ENCODE measurements around the gene KIZ.

Gene KIZ

DNA sequence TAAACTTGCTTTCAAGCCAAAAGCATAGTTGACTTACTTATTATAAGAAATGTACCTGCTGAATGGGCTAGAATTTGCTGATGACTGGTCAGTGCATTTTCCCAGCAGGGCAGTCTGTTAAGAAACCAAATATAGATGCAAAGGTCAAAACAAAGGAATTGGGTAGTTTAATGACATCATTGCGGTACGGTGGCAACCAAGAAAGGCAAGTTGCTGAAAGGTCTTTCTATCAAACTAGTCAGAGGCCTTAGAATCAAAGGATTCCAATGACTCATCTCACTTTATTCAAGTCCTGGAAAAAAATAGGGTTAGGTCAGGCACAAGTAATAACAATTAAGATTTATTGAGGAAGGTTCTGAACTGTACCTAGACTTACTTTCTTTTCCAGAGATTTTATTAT is 76.4 kb downstream of the KIZ start:
- no peaks in the 10 kb centered on the region for H3K27me3 ChIP-seq (ENCODE audit: insufficient read depth, low read depth, severe bottlenecking)
- H3K27ac ChIP-seq = no peak overlapping the region
- H3K36me3 ChIP-seq = no peaks in the 10 kb centered on the region
- TF ChIP-seq, protein P1, sequence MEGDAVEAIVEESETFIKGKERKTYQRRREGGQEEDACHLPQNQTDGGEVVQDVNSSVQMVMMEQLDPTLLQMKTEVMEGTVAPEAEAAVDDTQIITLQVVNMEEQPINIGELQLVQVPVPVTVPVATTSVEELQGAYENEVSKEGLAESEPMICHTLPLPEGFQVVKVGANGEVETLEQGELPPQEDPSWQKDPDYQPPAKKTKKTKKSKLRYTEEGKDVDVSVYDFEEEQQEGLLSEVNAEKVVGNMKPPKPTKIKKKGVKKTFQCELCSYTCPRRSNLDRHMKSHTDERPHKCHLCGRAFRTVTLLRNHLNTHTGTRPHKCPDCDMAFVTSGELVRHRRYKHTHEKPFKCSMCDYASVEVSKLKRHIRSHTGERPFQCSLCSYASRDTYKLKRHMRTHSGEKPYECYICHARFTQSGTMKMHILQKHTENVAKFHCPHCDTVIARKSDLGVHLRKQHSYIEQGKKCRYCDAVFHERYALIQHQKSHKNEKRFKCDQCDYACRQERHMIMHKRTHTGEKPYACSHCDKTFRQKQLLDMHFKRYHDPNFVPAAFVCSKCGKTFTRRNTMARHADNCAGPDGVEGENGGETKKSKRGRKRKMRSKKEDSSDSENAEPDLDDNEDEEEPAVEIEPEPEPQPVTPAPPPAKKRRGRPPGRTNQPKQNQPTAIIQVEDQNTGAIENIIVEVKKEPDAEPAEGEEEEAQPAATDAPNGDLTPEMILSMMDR (IDR thresholded peaks at IDR 0.05; ENCODE audit: low read depth, low read length) = no peak
- DNase-seq = no peak
- H3K9me3 ChIP-seq (ENCODE audit: severe bottlenecking) = no peaks in the 10 kb centered on the region
- H3K4me3 ChIP-seq (ENCODE audit: low read depth, low read length) = no peak overlapping the region

DNA sequence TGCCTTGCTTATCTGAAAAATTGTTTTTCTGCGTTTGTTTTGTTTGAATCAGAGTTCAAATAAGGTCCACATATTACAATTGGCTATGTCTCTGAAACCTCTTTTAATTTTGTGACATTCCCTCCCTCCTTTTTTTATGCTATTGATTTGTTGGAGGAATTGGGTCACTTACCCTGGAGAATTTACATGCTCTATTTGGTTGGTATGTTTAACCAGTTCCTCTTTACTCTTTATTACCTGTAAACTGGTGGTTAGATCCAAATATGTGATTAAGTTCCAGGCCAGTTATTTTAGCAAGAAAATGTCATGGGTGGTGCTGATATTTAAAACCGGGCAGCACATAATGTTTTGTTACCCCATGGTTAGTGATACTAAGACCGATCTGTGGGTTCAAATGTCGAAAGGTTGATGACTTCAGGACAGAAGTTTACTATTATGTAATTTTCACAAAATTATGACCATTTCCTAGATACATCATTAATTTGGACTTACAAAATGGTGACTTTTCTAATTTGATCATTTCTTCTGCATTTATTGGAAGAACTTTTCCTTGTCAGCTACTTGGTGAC is 77.3 kb downstream of the KIZ start:
- Histone ChIP-seq H3K36me3 (no peaks in the 10 kb centered on the region), H3K9me3 (ENCODE audit: severe bottlenecking) (no peaks in the 10 kb centered on the region), H3K27me3 (ENCODE audit: insufficient read depth, low read depth, severe bottlenecking) (no peaks in the 10 kb centered on the region), H3K4me3 (ENCODE audit: low read depth, low read length) (no peak overlapping the region), H3K27ac (no peak overlapping the region)
- no peak for DNase-seq
- TF ChIP-seq, protein P1 (IDR thresholded peaks at IDR 0.05; ENCODE audit: low read depth, low read length) = no peak

DNA sequence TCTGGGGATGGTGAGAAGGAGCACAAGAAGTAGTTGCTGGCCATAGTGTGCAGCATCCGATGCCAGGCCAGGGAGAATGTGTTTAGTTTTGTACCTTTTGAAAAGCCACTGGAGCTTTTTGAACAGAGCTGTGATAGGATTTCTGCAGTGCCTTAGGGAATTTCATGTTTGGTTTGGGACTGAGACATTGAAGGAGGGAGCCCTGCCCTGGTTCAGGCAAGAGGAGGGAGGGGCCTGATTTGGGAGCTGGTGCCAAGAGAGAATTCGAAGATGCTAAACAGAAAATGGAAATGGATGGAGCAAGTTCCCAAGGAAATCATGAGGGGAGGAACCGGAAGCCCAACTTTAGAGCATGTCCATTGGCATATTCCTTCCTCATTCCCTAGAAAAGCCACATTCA is 80.7 kb downstream of the KIZ start:
- H3K9me3 ChIP-seq (ENCODE audit: severe bottlenecking) = no peaks in the 10 kb centered on the region
- no peak overlapping the region for H3K4me3 ChIP-seq (ENCODE audit: low read depth, low read length)
- no peaks in the 10 kb centered on the region for H3K27me3 ChIP-seq (ENCODE audit: insufficient read depth, low read depth, severe bottlenecking)
- H3K36me3 ChIP-seq = no peaks in the 10 kb centered on the region
- TF ChIP-seq, protein P1 (IDR thresholded peaks at IDR 0.05; ENCODE audit: low read depth, low read length) = no peak
- no peak for DNase-seq
- no peak overlapping the region for H3K27ac ChIP-seq

DNA sequence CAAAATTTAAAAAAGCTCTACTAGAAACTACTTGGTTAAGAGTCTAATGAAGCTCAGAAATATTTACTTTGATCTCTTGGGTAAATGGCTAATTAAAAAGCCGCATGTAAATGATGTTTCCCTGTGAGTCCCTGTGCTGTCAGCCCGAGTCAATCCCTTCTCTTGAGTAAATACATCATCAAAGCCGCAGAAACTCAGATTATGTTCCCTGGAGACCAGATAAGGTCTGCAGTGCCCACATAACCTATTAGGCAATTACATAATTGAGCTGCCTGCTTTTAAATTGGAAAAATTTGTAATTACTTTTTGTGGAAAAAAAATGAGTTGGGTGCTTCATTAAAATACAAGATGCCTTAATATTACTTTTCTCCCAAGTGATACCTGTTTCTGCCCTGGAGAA is 83.1 kb downstream of the KIZ start:
- H3K9me3 ChIP-seq (ENCODE audit: severe bottlenecking) = no peaks in the 10 kb centered on the region
- no peaks in the 10 kb centered on the region for H3K27me3 ChIP-seq (ENCODE audit: insufficient read depth, low read depth, severe bottlenecking)
- H3K4me3 ChIP-seq (ENCODE audit: low read depth, low read length) = no peak overlapping the region
- TF ChIP-seq, protein P1 (IDR thresholded peaks at IDR 0.05; ENCODE audit: low read depth, low read length) = no peak
- no peak for DNase-seq
- no peak overlapping the region for H3K27ac ChIP-seq
- H3K36me3 ChIP-seq = no peaks in the 10 kb centered on the region

DNA sequence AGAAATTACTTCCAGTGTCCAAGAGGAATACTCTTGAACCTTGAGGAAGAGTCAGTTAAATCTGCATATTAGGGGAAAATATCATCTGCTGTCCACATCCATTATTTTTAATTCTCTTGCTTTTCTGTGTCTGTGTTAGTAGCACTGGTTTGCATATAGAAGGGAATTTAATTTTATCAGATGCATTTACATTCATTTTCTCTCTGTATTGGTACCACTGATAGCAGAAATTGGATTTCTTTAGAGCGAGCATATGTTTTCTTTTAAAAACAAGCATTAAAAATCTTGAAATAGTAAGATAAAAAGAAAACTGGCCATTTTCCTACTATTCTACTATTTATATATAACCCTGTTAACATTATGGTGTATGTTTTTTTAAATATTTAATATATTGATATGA is 83.8 kb downstream of the KIZ start:
- Histone ChIP-seq H3K36me3 (no peaks in the 10 kb centered on the region), H3K27me3 (ENCODE audit: insufficient read depth, low read depth, severe bottlenecking) (no peaks in the 10 kb centered on the region), H3K27ac (no peak overlapping the region), H3K9me3 (ENCODE audit: severe bottlenecking) (no peaks in the 10 kb centered on the region), H3K4me3 (ENCODE audit: low read depth, low read length) (no peak overlapping the region)
- DNase-seq = no peak
- TF ChIP-seq, protein P1 (IDR thresholded peaks at IDR 0.05; ENCODE audit: low read depth, low read length) = no peak

DNA sequence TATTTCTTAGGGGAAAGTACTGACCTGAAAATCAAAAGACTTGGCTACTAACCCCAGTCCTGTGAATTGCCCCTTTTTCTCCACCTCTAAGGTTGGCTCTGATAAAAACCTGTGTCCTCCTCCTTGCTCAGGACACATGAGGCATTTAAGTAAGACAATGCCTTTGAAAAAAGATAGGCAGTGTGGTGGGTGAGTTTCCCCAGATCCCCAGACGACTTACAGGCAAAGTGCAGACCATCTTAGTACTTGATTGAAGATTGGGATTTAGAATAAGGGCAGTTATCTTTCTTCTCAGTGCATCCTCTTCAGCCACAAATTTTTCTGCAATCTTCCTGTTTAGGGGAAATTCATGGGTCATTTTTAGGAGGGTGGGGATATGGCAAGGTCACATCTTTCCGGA is 87.8 kb downstream of the KIZ start:
- TF ChIP-seq, protein P1 (IDR thresholded peaks at IDR 0.05; ENCODE audit: low read depth, low read length) = no peak
- H3K36me3 ChIP-seq = no peaks in the 10 kb centered on the region

More for the DNA sequence above, 87.8 kb downstream of the KIZ start:
- H3K4me3 ChIP-seq (ENCODE audit: low read depth, low read length) = no peak overlapping the region
- no peaks in the 10 kb centered on the region for H3K27me3 ChIP-seq (ENCODE audit: insufficient read depth, low read depth, severe bottlenecking)
- DNase-seq = no peak
- no peak overlapping the region for H3K27ac ChIP-seq
- H3K9me3 ChIP-seq (ENCODE audit: severe bottlenecking) = no peaks in the 10 kb centered on the region
